GM18526 (cell line): Measurements from ENCODE around the gene MOB1A.

Source experiments
- POLR2A ChIP-seq: IDR thresholded peaks from 3 replicates; pipeline ENCODE4 v1.6.1; 2011; ENCODE audit not compliant: insufficient read length; ENCODE audit errors: extremely low read depth

The MOB1A gene

GRCh38 chr2:74205113-74205512 is 26.4 kb upstream of the MOB1A start:
- TF ChIP-seq POLR2A = no peak

- TF ChIP-seq POLR2A = no peak
Measured at GRCh38 chr2:74204436-74204835, 25.8 kb upstream of the MOB1A start.

- no peak for TF ChIP-seq POLR2A
Measured at GRCh38 chr2:74201596-74201995, 22.9 kb upstream of the MOB1A start.

GRCh38 chr2:74201196-74201595 is 22.5 kb upstream of the MOB1A start:
- TF ChIP-seq POLR2A = no peak

- TF ChIP-seq POLR2A = no peak
Measured at GRCh38 chr2:74199871-74200305, 21.2 kb upstream of the MOB1A start.

- no peak for TF ChIP-seq POLR2A
Measured at GRCh38 chr2:74199275-74199701, 20.6 kb upstream of the MOB1A start.

GRCh38 chr2:74198461-74199274 is 20.0 kb upstream of the MOB1A start, which contains the start of gene MTHFD2:
Gene MTHFD2 (plus strand): TSS chr2:74198615. CDS start chr2:74198642, 27 bp downstream.
- TF ChIP-seq POLR2A = peak; percentile 99

- TF ChIP-seq POLR2A = no peak
Measured at GRCh38 chr2:74198023-74198460, 19.4 kb upstream of the MOB1A start.

GRCh38 chr2:74197049-74197448 is 18.4 kb upstream of the MOB1A start:
- TF ChIP-seq POLR2A = no peak

GRCh38 chr2:74194799-74195198 is 16.1 kb upstream of the MOB1A start:
- TF ChIP-seq POLR2A = no peak

- no peak for TF ChIP-seq POLR2A
Measured at GRCh38 chr2:74191596-74192380, 13.1 kb upstream of the MOB1A start.

GRCh38 chr2:74188696-74189095 is 10.0 kb upstream of the MOB1A start:
- no peak for TF ChIP-seq POLR2A

GRCh38 chr2:74188018-74188601 is 9.4 kb upstream of the MOB1A start:
- TF ChIP-seq POLR2A = no peak

- TF ChIP-seq POLR2A = no peak
Measured at GRCh38 chr2:74186038-74186437, 7.4 kb upstream of the MOB1A start.

GRCh38 chr2:74183878-74184277 is 5.2 kb upstream of the MOB1A start:
- TF ChIP-seq POLR2A = no peak

GRCh38 chr2:74181739-74182138 is 3.1 kb upstream of the MOB1A start:
- no peak for TF ChIP-seq POLR2A
